Natural killer cell (primary cell): Measurements from ENCODE around the gene SORBS2. TPM values are rescaled to one million over a fixed set of nuclear protein-coding genes. Genes with fewer than 3 reads are reported as not detected.

Experiments used
- ATAC-seq, 3 donors: fragments of 150-1000 bp in 2 of 3; fragments of 200-7000 bp in 1 of 3; cut with Tn5 transposase; 1 replicate in 1 of 3; 2 replicates in 2 of 3; pipeline ENCODE4 v1.10.0; 2021; ENCODE audit warnings: mild to moderate bottlenecking in 2 of 3, moderate library complexity in 2 of 3
- DNase-seq, 2 donors: peaks; one replicate each; pipeline versions ENCODE4 v3.0.0 to v3.0.0-alpha.2; 2013 to 2021; ENCODE audit warnings: mixed read lengths in 1 of 2
- H3K27ac ChIP-seq: one replicate; pipeline ENCODE4 v1.5.1; 2013; ENCODE audit warnings: mild to moderate bottlenecking, low read length
- H3K27me3 ChIP-seq: one replicate; pipeline ENCODE4 v1.6.1; 2013; ENCODE audit warnings: low read length; ENCODE audit not compliant: control insufficient read depth, insufficient read depth
- H3K36me3 ChIP-seq: one replicate; pipeline ENCODE4 v1.6.1; 2013; ENCODE audit warnings: low read length; ENCODE audit not compliant: control insufficient read depth, insufficient read depth
- H3K4me1 ChIP-seq: one replicate; pipeline ENCODE4 v1.6.1; 2013; ENCODE audit warnings: low read length; ENCODE audit not compliant: control insufficient read depth, insufficient read depth
- H3K4me3 ChIP-seq: one replicate; pipeline ENCODE4 v1.5.1; 2013; ENCODE audit warnings: low read length
- H3K9me3 ChIP-seq: one replicate; pipeline ENCODE4 v1.6.1; 2013; ENCODE audit warnings: low read length; ENCODE audit not compliant: control insufficient read depth, insufficient read depth
- H3K27ac Mint-ChIP-seq, 2 donors: one replicate each; pipeline ENCODE4 v1.8.0; 2022; ENCODE audit warnings: mild to moderate bottlenecking in 2 of 2, mixed read lengths in 2 of 2, moderate library complexity in 1 of 2
- H3K27me3 Mint-ChIP-seq, 2 donors: one replicate each; pipeline ENCODE4 v1.8.0; 2022; ENCODE audit warnings: low read depth in 2 of 2, mixed read lengths in 2 of 2
- H3K36me3 Mint-ChIP-seq: one replicate; pipeline ENCODE4 v1.8.0; 2022; ENCODE audit warnings: mixed read lengths
- H3K4me1 Mint-ChIP-seq, 2 donors: one replicate each; pipeline ENCODE4 v1.8.0; 2022; ENCODE audit warnings: mixed read lengths in 2 of 2
- H3K4me3 Mint-ChIP-seq: one replicate; pipeline ENCODE4 v1.8.0; 2022; ENCODE audit warnings: mild to moderate bottlenecking, moderate library complexity, mixed read lengths
- H3K9me3 Mint-ChIP-seq, 2 donors: one replicate each; pipeline ENCODE4 v1.8.0; 2022; ENCODE audit warnings: mixed read lengths in 2 of 2
- WGBS: methylation state at CpG from one replicate; pipeline ENCODE4 v1.1.7; 2013; ENCODE audit warnings: missing lambda C conversion rate; ENCODE audit not compliant: insufficient coverage; 5-methylcytosine and 5-hydroxymethylcytosine counted together
- intact Hi-C: fragments of 100-400 bp; cut with micrococcal nuclease; formaldehyde crosslinking; loops from one replicate; pipeline ENCODE4 v1.14.2; 2022
- total RNA-seq, 4 donors: library from RNA; stranded (reverse); fragments of 120-200 nt in 1 of 4; gene quantifications; one replicate each; pipeline versions ENCODE4 v1.2.3 to v1.2.4, GENCODE V29; 2013 to 2022
- TF ChIP-seq, protein P1 (sequence below): fragments of 200-600 bp; IDR thresholded peaks from one replicate; pipeline ENCODE4 v1.8.0; 2022; ENCODE audit warnings: antibody characterized with exemption

SORBS2 gene
- total RNA-seq, 3 donors from 2014 or later (not counting 1 experiment from before 2014, with no cell fraction given) = 10.2 to 15.6 (median 13.5) TPM

DNA sequence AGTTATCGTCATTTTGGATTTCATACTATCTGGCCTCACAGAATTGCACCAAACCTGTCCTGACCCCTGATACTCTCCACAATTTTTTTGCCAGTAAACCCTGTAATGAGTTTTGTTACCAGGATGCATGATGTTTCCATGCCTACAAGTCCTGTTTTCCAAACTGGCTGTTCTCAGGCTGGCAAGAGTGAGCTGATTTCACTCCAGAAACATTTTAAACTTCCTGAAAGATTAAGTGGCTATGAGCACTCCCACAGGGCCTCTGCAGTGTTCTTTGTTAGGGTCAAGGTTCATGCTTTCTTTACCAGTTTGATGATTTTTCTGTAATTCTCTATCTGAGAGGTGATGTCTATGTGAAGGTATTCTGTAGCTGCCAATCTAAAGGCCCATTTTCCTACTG is 245.0 kb downstream of the SORBS2 start:
- DNase-seq = no peak
- Mint-ChIP-seq H3K36me3 (no peaks in the 10 kb centered on the region), H3K4me3 (no peak overlapping the region), H3K27me3 (peaks cover 0 to 12% of the 10 kb centered on the region in 2 donors), H3K9me3 (peaks cover 0 to 3% of the 10 kb centered on the region in 2 donors), H3K4me1 (no peaks in the 10 kb centered on the region), H3K27ac (no peak overlapping the region)
- TF ChIP-seq, protein P1, sequence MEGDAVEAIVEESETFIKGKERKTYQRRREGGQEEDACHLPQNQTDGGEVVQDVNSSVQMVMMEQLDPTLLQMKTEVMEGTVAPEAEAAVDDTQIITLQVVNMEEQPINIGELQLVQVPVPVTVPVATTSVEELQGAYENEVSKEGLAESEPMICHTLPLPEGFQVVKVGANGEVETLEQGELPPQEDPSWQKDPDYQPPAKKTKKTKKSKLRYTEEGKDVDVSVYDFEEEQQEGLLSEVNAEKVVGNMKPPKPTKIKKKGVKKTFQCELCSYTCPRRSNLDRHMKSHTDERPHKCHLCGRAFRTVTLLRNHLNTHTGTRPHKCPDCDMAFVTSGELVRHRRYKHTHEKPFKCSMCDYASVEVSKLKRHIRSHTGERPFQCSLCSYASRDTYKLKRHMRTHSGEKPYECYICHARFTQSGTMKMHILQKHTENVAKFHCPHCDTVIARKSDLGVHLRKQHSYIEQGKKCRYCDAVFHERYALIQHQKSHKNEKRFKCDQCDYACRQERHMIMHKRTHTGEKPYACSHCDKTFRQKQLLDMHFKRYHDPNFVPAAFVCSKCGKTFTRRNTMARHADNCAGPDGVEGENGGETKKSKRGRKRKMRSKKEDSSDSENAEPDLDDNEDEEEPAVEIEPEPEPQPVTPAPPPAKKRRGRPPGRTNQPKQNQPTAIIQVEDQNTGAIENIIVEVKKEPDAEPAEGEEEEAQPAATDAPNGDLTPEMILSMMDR = no peak
- H3K27ac ChIP-seq = no peak overlapping the region
- H3K4me3 ChIP-seq = no peak overlapping the region
- no peaks in the 10 kb centered on the region for H3K4me1 ChIP-seq
- WGBS = 100% methylated on average over 1 of the region's 1 CpG
- no peaks in the 10 kb centered on the region for H3K27me3 ChIP-seq
- no peaks in the 10 kb centered on the region for H3K36me3 ChIP-seq
- intact Hi-C loops = no loop called here
- no peak for ATAC-seq
- no peaks in the 10 kb centered on the region for H3K9me3 ChIP-seq

DNA sequence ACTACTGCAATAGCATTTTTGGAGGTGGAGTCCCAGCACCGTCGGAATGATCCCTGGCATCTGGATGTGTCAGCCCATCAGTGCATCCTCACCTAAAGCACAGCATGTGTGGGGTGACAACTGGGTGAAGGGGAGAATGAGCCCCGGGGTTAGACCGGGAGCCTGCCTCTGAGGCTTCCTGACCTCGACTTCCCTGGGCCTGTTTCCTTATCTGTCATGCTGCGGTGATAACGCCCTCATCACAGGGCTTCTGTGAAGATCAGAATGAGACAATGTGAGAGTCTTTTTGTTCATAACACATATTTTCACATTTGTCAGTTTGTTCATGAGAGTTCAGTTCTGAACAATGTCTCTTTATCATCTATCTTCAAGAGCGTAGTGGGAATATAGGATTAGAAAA is 245.6 kb downstream of the SORBS2 start:
- intact Hi-C loops = no loop called here
- WGBS = 74% methylated on average over 7 of the region's 8 CpGs
- Mint-ChIP-seq H3K4me1 (no peaks in the 10 kb centered on the region), H3K27me3 (peaks cover 0 to 9% of the 10 kb centered on the region in 2 donors), H3K4me3 (no peak overlapping the region), H3K9me3 (peaks cover 0 to 3% of the 10 kb centered on the region in 2 donors), H3K36me3 (no peaks in the 10 kb centered on the region), H3K27ac (no peak overlapping the region)
- ATAC-seq (no peak), DNase-seq (no peak)
- TF ChIP-seq, protein P1 = no peak
- H3K4me1 ChIP-seq = no peaks in the 10 kb centered on the region
- H3K27ac ChIP-seq = no peak overlapping the region
- no peaks in the 10 kb centered on the region for H3K27me3 ChIP-seq
- no peak overlapping the region for H3K4me3 ChIP-seq
- H3K36me3 ChIP-seq = no peaks in the 10 kb centered on the region
- no peaks in the 10 kb centered on the region for H3K9me3 ChIP-seq

DNA sequence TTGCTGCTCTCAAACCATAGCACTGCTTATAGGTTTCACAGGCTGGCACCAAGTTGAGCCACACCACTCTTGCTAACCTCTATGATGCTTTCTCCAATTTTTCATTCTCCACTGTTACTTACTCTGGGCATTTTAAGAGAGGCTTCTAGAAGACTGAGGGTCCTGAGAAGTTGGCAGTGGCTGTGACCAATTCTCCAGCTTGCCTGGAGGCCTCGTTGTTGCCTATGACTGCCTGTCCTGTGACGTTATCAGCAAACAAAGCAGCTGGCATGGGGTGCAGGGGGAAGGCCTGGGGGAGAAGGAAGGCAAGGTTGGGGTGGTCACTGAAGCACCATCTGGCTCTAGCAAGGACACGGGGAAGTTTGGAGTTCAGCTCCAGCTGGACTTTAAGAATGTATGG is 246.3 kb downstream of the SORBS2 start:
- WGBS = 82% methylated on average over 3 of the region's 3 CpGs
- Mint-ChIP-seq H3K4me3 (no peak overlapping the region), H3K27ac (no peak overlapping the region), H3K36me3 (no peaks in the 10 kb centered on the region), H3K9me3 (peaks cover 0 to 3% of the 10 kb centered on the region in 2 donors), H3K4me1 (no peaks in the 10 kb centered on the region), H3K27me3 (peaks cover 0 to 9% of the 10 kb centered on the region in 2 donors)
- TF ChIP-seq, protein P1 = no peak
- Histone ChIP-seq H3K4me1 (no peaks in the 10 kb centered on the region), H3K9me3 (no peaks in the 10 kb centered on the region), H3K4me3 (no peak overlapping the region), H3K27me3 (no peaks in the 10 kb centered on the region), H3K27ac (no peak overlapping the region), H3K36me3 (no peaks in the 10 kb centered on the region)
- ATAC-seq = no peak
- DNase-seq = no peak
- intact Hi-C loops = no loop called here

DNA sequence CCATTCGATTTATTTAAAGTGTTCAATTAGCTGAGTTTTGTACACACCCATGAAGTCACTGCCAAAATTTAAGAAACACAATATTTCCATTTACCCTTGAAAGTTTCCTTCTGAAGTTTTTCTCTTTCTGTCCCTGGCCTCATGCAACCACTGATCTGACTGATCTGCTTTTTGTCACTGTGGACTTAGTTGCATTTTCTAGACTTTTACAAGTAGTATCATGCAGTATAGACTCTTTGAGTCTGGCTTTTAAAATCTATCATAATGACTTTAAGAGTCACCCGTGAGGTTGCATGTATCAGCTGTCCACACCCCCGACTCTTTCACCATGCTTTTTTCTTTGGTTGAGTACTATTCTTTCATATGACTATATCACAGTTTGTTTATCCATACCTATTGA is 247.6 kb downstream of the SORBS2 start:
- WGBS = 100% methylated on average over 2 of the region's 3 CpGs
- H3K4me3 Mint-ChIP-seq = no peak overlapping the region
- no peaks in the 10 kb centered on the region for H3K36me3 Mint-ChIP-seq
- TF ChIP-seq, protein P1 = no peak
- intact Hi-C loops = no loop called here
- H3K4me1 Mint-ChIP-seq = no peaks in the 10 kb centered on the region
- no peaks in the 10 kb centered on the region for H3K36me3 ChIP-seq
- H3K27me3 Mint-ChIP-seq = peaks cover 0 to 3% of the 10 kb centered on the region in 2 donors
- ATAC-seq (no peak), DNase-seq (no peak)
- H3K27ac ChIP-seq = no peak overlapping the region
- H3K27ac Mint-ChIP-seq = no peak overlapping the region
- H3K9me3 ChIP-seq = no peaks in the 10 kb centered on the region
- H3K4me3 ChIP-seq = no peak overlapping the region
- H3K9me3 Mint-ChIP-seq = peaks cover 0 to 3% of the 10 kb centered on the region in 2 donors
- no peaks in the 10 kb centered on the region for H3K27me3 ChIP-seq
- no peaks in the 10 kb centered on the region for H3K4me1 ChIP-seq
